Esophagus squamous epithelium (tissue), 4 donors: ENCODE results near the gene KCTD4.

Experiments
- POLR2A ChIP-seq, 4 donors: fragments of 450-650 bp; IDR thresholded peaks; one replicate each; pipeline ENCODE4 v1.6.1; 2017; ENCODE audit warnings: antibody characterized with exemption in 4 of 4, mild to moderate bottlenecking in 4 of 4, moderate library complexity in 3 of 4
- TF ChIP-seq, protein P1 (sequence below), 6 experiments: fragments of 450-650 bp in 4 of 6; fragments of 200-600 bp in 2 of 6; sonication (generic) in 2 of 6; IDR thresholded peaks; one replicate each; pipeline ENCODE4 v1.5.1; 2016 to 2019; ENCODE audit warnings: antibody characterized with exemption in 6 of 6, mild to moderate bottlenecking in 4 of 6, moderate library complexity in 4 of 6

DNA sequence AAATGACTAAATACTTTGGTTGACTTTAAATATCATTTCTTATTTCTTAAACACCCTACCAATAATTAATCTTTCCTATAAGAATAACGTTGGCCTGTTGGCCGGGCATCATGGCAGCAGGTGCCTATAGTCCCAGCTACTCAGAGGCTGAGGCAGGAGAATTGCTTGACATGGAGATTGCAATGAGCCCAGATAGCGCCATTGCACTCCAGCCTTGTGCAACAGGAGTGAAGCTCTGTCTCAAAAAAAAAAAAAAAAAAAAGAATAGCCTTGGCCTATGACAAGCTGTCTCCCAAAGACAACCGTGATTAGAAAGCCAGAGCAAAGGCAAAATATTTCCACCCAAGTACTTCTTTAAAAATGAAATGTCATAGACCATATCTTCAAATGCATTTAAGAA is 24.5 kb upstream of the KCTD4 start:
- TF ChIP-seq, protein P1, sequence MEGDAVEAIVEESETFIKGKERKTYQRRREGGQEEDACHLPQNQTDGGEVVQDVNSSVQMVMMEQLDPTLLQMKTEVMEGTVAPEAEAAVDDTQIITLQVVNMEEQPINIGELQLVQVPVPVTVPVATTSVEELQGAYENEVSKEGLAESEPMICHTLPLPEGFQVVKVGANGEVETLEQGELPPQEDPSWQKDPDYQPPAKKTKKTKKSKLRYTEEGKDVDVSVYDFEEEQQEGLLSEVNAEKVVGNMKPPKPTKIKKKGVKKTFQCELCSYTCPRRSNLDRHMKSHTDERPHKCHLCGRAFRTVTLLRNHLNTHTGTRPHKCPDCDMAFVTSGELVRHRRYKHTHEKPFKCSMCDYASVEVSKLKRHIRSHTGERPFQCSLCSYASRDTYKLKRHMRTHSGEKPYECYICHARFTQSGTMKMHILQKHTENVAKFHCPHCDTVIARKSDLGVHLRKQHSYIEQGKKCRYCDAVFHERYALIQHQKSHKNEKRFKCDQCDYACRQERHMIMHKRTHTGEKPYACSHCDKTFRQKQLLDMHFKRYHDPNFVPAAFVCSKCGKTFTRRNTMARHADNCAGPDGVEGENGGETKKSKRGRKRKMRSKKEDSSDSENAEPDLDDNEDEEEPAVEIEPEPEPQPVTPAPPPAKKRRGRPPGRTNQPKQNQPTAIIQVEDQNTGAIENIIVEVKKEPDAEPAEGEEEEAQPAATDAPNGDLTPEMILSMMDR (IDR thresholded peaks at IDR 0.05): no peak
- no peak for TF ChIP-seq POLR2A (IDR thresholded peaks at IDR 0.05)
